22Rv1 (cell line): ENCODE results near the gene KRT84.

Source experiments
- ZFX ChIP-seq: fragments of 450-650 bp; IDR thresholded peaks from 2 replicates; pipeline ENCODE4 v1.6.1; 2017; ENCODE audit warnings: antibody characterized with exemption, borderline replicate concordance
- TF ChIP-seq, protein P1 (sequence below): fragments of 450-650 bp; IDR thresholded peaks from 2 replicates; pipeline ENCODE4 v1.5.1; 2017; ENCODE audit warnings: mild to moderate bottlenecking

DNA sequence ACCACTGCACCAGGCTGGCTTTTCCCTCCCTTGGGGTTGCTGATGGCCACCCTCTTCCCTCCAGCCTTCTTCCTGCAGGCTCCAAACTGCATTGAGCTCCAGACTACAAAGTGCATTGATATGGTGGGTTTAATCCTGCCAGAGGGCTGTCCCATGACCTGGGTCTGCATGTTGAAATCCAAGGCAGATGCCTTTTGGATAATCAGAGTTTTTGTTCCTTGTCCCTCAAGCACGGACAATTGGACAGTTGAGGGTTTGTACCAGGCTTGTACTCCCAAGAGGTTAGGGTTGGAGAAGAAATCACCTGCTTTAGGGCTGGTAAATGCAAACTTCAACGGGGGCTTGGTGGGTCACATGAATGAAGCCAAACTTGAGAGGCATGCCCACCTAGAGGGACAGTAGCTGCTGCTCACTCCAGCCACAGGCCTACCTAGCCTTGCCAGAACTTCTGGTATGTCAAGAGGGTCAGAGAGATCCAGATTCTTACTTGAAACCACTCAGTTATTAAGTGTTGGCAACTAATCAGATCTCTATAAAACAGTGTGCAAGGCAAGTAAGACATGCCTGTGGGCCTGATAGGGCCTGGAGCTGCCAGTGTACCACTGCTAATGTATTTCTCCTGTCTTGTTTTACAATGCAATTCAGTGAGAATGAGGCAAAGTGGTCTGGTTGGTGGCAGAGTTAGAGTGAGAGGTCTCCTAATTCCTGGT lies 42.5 kb downstream of the KRT84 start:
- TF ChIP-seq, protein P1, sequence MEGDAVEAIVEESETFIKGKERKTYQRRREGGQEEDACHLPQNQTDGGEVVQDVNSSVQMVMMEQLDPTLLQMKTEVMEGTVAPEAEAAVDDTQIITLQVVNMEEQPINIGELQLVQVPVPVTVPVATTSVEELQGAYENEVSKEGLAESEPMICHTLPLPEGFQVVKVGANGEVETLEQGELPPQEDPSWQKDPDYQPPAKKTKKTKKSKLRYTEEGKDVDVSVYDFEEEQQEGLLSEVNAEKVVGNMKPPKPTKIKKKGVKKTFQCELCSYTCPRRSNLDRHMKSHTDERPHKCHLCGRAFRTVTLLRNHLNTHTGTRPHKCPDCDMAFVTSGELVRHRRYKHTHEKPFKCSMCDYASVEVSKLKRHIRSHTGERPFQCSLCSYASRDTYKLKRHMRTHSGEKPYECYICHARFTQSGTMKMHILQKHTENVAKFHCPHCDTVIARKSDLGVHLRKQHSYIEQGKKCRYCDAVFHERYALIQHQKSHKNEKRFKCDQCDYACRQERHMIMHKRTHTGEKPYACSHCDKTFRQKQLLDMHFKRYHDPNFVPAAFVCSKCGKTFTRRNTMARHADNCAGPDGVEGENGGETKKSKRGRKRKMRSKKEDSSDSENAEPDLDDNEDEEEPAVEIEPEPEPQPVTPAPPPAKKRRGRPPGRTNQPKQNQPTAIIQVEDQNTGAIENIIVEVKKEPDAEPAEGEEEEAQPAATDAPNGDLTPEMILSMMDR: no peak
- TF ChIP-seq ZFX: no peak
